Naive thymus-derived CD4-positive, alpha-beta T cell (primary cell): ENCODE results near the gene CIC. TPM values are rescaled to one million over a fixed set of nuclear protein-coding genes. Genes with fewer than 3 reads are reported as not detected.
"Not testable (repeated sequence)": the region's sequence is repeated elsewhere in the genome, so short reads cannot be mapped to it uniquely, and the experiment has no call there.

Experiments
- ATAC-seq: fragments of 150-1000 bp; cut with Tn5 transposase; 2 replicates; pipeline ENCODE4 v1.10.0; 2021; ENCODE audit warnings: mild to moderate bottlenecking, moderate library complexity
- CTCF ChIA-PET: fragments of 350-600 bp; sonication (Branson Sonifier 250); formaldehyde crosslinking; loops from one replicate; lab custom pipeline; 2021; ENCODE audit warnings: antibody characterized with exemption; lab: Charles Lee
- POLR2A ChIA-PET: fragments of 350-600 bp; sonication (Branson Sonifier 250); formaldehyde crosslinking; loops from one replicate; lab custom pipeline; 2021; ENCODE audit warnings: antibody characterized with exemption, inconsistent platforms; lab: Charles Lee
- DNase-seq, 9 donors: peaks; one replicate each; pipeline versions ENCODE4 v3.0.0 to v3.0.0-alpha.2; 2020 to 2022; ENCODE audit warnings: mixed read lengths in 1 of 9
- H3K27ac ChIP-seq: one replicate; pipeline ENCODE4 v1.7.0; 2013; ENCODE audit warnings: mild to moderate bottlenecking, low read depth, low read length, moderate library complexity
- H3K27me3 ChIP-seq, 2 donors: one replicate each; pipeline ENCODE4 v1.7.0; 2013; ENCODE audit warnings: low read length in 2 of 2, mild to moderate bottlenecking in 2 of 2, moderate library complexity in 2 of 2; ENCODE audit not compliant: control insufficient read depth in 2 of 2, insufficient read depth in 2 of 2
- H3K36me3 ChIP-seq, 3 experiments: 1 replicate in 2 of 3; 2 replicates in 1 of 3; pipeline ENCODE4 v1.7.0; 2013; ENCODE audit warnings: low read length in 3 of 3, mild to moderate bottlenecking in 3 of 3, moderate library complexity in 1 of 3; ENCODE audit not compliant: insufficient read depth in 3 of 3, control insufficient read depth in 2 of 3
- H3K4me1 ChIP-seq, 2 donors: one replicate each; pipeline ENCODE4 v1.7.0; 2013; ENCODE audit warnings: low read length in 2 of 2, mild to moderate bottlenecking in 2 of 2, moderate library complexity in 1 of 2; ENCODE audit not compliant: control insufficient read depth in 2 of 2, insufficient read depth in 2 of 2
- H3K4me3 ChIP-seq: 2 replicates; pipeline ENCODE4 v1.7.0; 2013; ENCODE audit warnings: mild to moderate bottlenecking, low read length
- H3K9me3 ChIP-seq, 3 experiments: 1 replicate in 2 of 3; 2 replicates in 1 of 3; pipeline ENCODE4 v1.7.0; 2013; ENCODE audit warnings: low read length in 3 of 3; ENCODE audit not compliant: control insufficient read depth in 2 of 3
- H3K27ac Mint-ChIP-seq, 9 donors: one replicate each; pipeline ENCODE4 v1.8.0; 2020 to 2022; ENCODE audit warnings: mixed read lengths in 9 of 9, mild to moderate bottlenecking in 8 of 9, moderate library complexity in 5 of 9, inconsistent platforms in 2 of 9
- H3K27me3 Mint-ChIP-seq, 5 donors: one replicate each; pipeline ENCODE4 v1.8.0; 2021 to 2022; ENCODE audit warnings: mixed read lengths in 5 of 5, mild to moderate bottlenecking in 1 of 5
- H3K36me3 Mint-ChIP-seq, 5 donors: one replicate each; pipeline ENCODE4 v1.8.0; 2020 to 2022; ENCODE audit warnings: mixed read lengths in 5 of 5, mild to moderate bottlenecking in 3 of 5, inconsistent platforms in 1 of 5
- H3K4me1 Mint-ChIP-seq, 7 donors: one replicate each; pipeline ENCODE4 v1.8.0; 2020 to 2022; ENCODE audit warnings: mixed read lengths in 7 of 7, mild to moderate bottlenecking in 3 of 7, inconsistent platforms in 1 of 7
- H3K4me3 Mint-ChIP-seq, 10 donors: one replicate each; pipeline ENCODE4 v1.8.0; 2020 to 2022; ENCODE audit warnings: mild to moderate bottlenecking in 10 of 10, mixed read lengths in 10 of 10, moderate library complexity in 6 of 10, inconsistent platforms in 2 of 10
- H3K9me3 Mint-ChIP-seq, 11 donors: one replicate each; pipeline ENCODE4 v1.8.0; 2020 to 2022; ENCODE audit warnings: mixed read lengths in 11 of 11, mild to moderate bottlenecking in 4 of 11, inconsistent platforms in 1 of 11, moderate library complexity in 1 of 11
- intact Hi-C, 2 donors: fragments of 100-400 bp; cut with micrococcal nuclease; formaldehyde crosslinking; loops; one replicate each; pipeline ENCODE4 v1.15.1; 2023
- polyA plus RNA-seq, 2 donors: library from polyadenylated mRNA; unstranded; fragments of 300-500 nt; fragmentation: Illumina TruSeq; gene quantifications; one replicate each; pipeline ENCODE4 v1.2.3, GENCODE V29; 2021
- total RNA-seq, 6 experiments: library from RNA in 5 of 6; stranded (reverse) in 5 of 6; gene quantifications; 1 replicate in 5 of 6; 2 replicates in 1 of 6; pipeline ENCODE4 v1.2.3 and lab custom pipeline; 2021 to 2026

Gene CIC
- total and polyA plus RNA-seq, 7 experiments from 2014 or later, result 1.5 to 134 (median 93.6) TPM

- H3K4me3 Mint-ChIP-seq, result no peak overlapping the region
- no peaks in the 10 kb centered on the region for H3K9me3 ChIP-seq
- H3K9me3 Mint-ChIP-seq, result peaks cover 0 to 4% (median 0%) of the 10 kb centered on the region in 11 donors
- no peak overlapping the region for H3K4me3 ChIP-seq
- H3K27ac Mint-ChIP-seq, result no peak overlapping the region
- H3K27ac ChIP-seq, result no peak overlapping the region
- DNase-seq (no peak), ATAC-seq (no peak)
- H3K27me3 ChIP-seq, result peaks cover 0 to 4% of the 10 kb centered on the region in 2 donors
- H3K27me3 Mint-ChIP-seq, result peaks cover 6 to 8% (median 7%) of the 10 kb centered on the region in 5 donors
- CTCF ChIA-PET, result interaction anchor here (0.5 to 0.8 kb wide), 2 partner anchors 131 to 309 kb away, joined by 3 to 4 read pairs; no protein-coding TSS in a partner anchor
- H3K4me1 ChIP-seq, result peaks cover 6 to 7% of the 10 kb centered on the region in 2 donors
- intact Hi-C loops, result loop anchor here in 1 of 2 donors (5.0 kb wide), 2 partner anchors 68 to 1982 kb away; partner anchors contain the start of genes C19orf47 and PLD3
- POLR2A ChIA-PET, result interaction anchor here (1.2 kb wide), 1 partner anchor 26 kb away, joined by 6 read pairs; the partner anchor contains the start of gene PAFAH1B3
- peaks cover 0 to 5% (median 0%) of the 10 kb centered on the region in 3 experiments for H3K36me3 ChIP-seq
- peaks cover 13 to 29% (median 22%) of the 10 kb centered on the region in 7 donors for H3K4me1 Mint-ChIP-seq
- peaks cover 0 to 6% (median 4%) of the 10 kb centered on the region in 5 donors for H3K36me3 Mint-ChIP-seq
Measured at GRCh38 chr19:42328854-42329253, 59.8 kb downstream of the CIC start.

GRCh38 chr19:42330241-42330711 lies 61.2 kb downstream of the CIC start:
- ChIA-PET POLR2A (interaction anchor here (0.6 kb wide), 1 partner anchor 14 kb away, joined by 4 read pairs; no protein-coding TSS in a partner anchor), CTCF (interaction anchor here (1.0 kb wide), 1 partner anchor 198 kb away, joined by 3 read pairs; the partner anchor contains the start of gene POU2F2)
- Histone ChIP-seq H3K27me3 (no peaks in the 10 kb centered on the region), H3K4me1 (peaks cover 0 to 7% of the 10 kb centered on the region in 2 donors), H3K4me3 (no peak overlapping the region), H3K36me3 (peaks cover 0 to 5% (median 0%) of the 10 kb centered on the region in 3 experiments), H3K9me3 (no peaks in the 10 kb centered on the region), H3K27ac (no peak overlapping the region)
- Mint-ChIP-seq H3K9me3 (no peaks in the 10 kb centered on the region), H3K4me1 (peaks cover 7 to 22% (median 16%) of the 10 kb centered on the region in 7 donors), H3K36me3 (peaks cover 0 to under 1% (median 0%) of the 10 kb centered on the region in 5 donors), H3K27ac (peak overlapping the region in 1 of 9 donors; percentile 34), H3K4me3 (no peak overlapping the region), H3K27me3 (peaks cover 0 to 1% (median under 1%) of the 10 kb centered on the region in 5 donors)
- ATAC-seq (no peak), DNase-seq (no peak)
- intact Hi-C loops, result no loop called here

- H3K9me3 Mint-ChIP-seq, H3K27me3 Mint-ChIP-seq, H3K4me3 ChIP-seq, H3K27me3 ChIP-seq, H3K27ac ChIP-seq, H3K4me3 Mint-ChIP-seq, H3K36me3 ChIP-seq, H3K36me3 Mint-ChIP-seq, DNase-seq, ATAC-seq, H3K9me3 ChIP-seq, intact Hi-C loops, H3K27ac Mint-ChIP-seq, H3K4me1 ChIP-seq: not testable (repeated sequence)
- H3K4me1 Mint-ChIP-seq, result peaks cover 6 to 18% (median 13%) of the 10 kb centered on the region in 7 donors
- ChIA-PET CTCF (interaction anchor here (0.6 kb wide), 2 partner anchors 216 to 692 kb away, joined by 3 to 5 read pairs; no protein-coding TSS in a partner anchor), POLR2A (interaction anchor here (0.6 kb wide), 1 partner anchor 109 kb away, joined by 3 read pairs; no protein-coding TSS in a partner anchor)
Measured at GRCh38 chr19:42331333-42331732, 62.3 kb downstream of the CIC start.

- Histone ChIP-seq H3K27me3 (no peaks in the 10 kb centered on the region), H3K36me3 (peaks cover 0 to 7% (median 0%) of the 10 kb centered on the region in 3 experiments), H3K9me3 (no peaks in the 10 kb centered on the region), H3K4me3 (no peak overlapping the region), H3K4me1 (no peaks in the 10 kb centered on the region), H3K27ac (no peak overlapping the region)
- no peaks in the 10 kb centered on the region for H3K36me3 Mint-ChIP-seq
- H3K4me1 Mint-ChIP-seq, result peaks cover 2 to 14% (median 7%) of the 10 kb centered on the region in 7 donors
- no peak overlapping the region for H3K27ac Mint-ChIP-seq
- H3K27me3 Mint-ChIP-seq, result no peaks in the 10 kb centered on the region
- H3K4me3 Mint-ChIP-seq, result no peak overlapping the region
- intact Hi-C loops, result no loop called here
- H3K9me3 Mint-ChIP-seq, result no peaks in the 10 kb centered on the region
- ChIA-PET CTCF (no interaction called here), POLR2A (no interaction called here)
- DNase-seq, result no peak
- no peak for ATAC-seq
Measured at GRCh38 chr19:42332059-42332458, 63.0 kb downstream of the CIC start.

- Mint-ChIP-seq H3K27ac (no peak overlapping the region), H3K9me3 (no peaks in the 10 kb centered on the region), H3K27me3 (no peaks in the 10 kb centered on the region), H3K4me1 (peaks cover 0 to 4% (median under 1%) of the 10 kb centered on the region in 7 donors), H3K36me3 (no peaks in the 10 kb centered on the region), H3K4me3 (no peak overlapping the region)
- no peak overlapping the region for H3K4me3 ChIP-seq
- no peak for DNase-seq
- intact Hi-C loops, result no loop called here
- peaks cover 0 to 7% (median 0%) of the 10 kb centered on the region in 3 experiments for H3K36me3 ChIP-seq
- H3K27me3 ChIP-seq, result no peaks in the 10 kb centered on the region
- H3K9me3 ChIP-seq, result no peaks in the 10 kb centered on the region
- no peak overlapping the region for H3K27ac ChIP-seq
- ATAC-seq, result no peak
- POLR2A ChIA-PET, result no interaction called here
- no peaks in the 10 kb centered on the region for H3K4me1 ChIP-seq
- CTCF ChIA-PET, result no interaction called here
Measured at GRCh38 chr19:42333018-42333417, 64.0 kb downstream of the CIC start.

GRCh38 chr19:42333975-42334696 lies 65.1 kb downstream of the CIC start:
- Mint-ChIP-seq H3K9me3 (no peaks in the 10 kb centered on the region), H3K36me3 (peaks cover 0 to 4% (median 4%) of the 10 kb centered on the region in 5 donors), H3K4me1 (no peaks in the 10 kb centered on the region), H3K4me3 (no peak overlapping the region), H3K27ac (no peak overlapping the region), H3K27me3 (no peaks in the 10 kb centered on the region)
- Histone ChIP-seq H3K27ac (no peak overlapping the region), H3K4me1 (no peaks in the 10 kb centered on the region), H3K36me3 (peaks cover 0 to 7% (median 0%) of the 10 kb centered on the region in 3 experiments), H3K9me3 (no peaks in the 10 kb centered on the region), H3K4me3 (no peak overlapping the region), H3K27me3 (no peaks in the 10 kb centered on the region)
- ATAC-seq, result no peak
- intact Hi-C loops, result no loop called here
- DNase-seq, result no peak
- ChIA-PET POLR2A (no interaction called here), CTCF (no interaction called here)
